SK-MEL-5 (cell line): Measurements from ENCODE around the gene SFT2D1. TPM values are rescaled to one million over a fixed set of nuclear protein-coding genes. Genes with fewer than 3 reads are reported as not detected.

Experiments
- DNase-seq: peaks from one replicate; pipeline ENCODE4 v3.0.0-alpha.2; 2016; ENCODE audit warnings: low read depth, low spot score
- in situ Hi-C: cut with HindIII; loops from 2 replicates; pipeline ENCODE4 v1.10.0; 2016; ENCODE audit warnings: low sequenced_read_pairs, high pct_unique_total_duplicates, low pct_unique_long_range_greater_than_20kb
- total RNA-seq: library from RNA; depleted of rRNA; stranded (reverse); fragments of >200 nt; shearing (Covaris generic); gene quantifications from 2 replicates; pipeline ENCODE4 v1.2.3, GENCODE V29; 2014

The SFT2D1 gene
- total RNA-seq, 1 experiment from 2014 or later, result 46.3 TPM

DNA sequence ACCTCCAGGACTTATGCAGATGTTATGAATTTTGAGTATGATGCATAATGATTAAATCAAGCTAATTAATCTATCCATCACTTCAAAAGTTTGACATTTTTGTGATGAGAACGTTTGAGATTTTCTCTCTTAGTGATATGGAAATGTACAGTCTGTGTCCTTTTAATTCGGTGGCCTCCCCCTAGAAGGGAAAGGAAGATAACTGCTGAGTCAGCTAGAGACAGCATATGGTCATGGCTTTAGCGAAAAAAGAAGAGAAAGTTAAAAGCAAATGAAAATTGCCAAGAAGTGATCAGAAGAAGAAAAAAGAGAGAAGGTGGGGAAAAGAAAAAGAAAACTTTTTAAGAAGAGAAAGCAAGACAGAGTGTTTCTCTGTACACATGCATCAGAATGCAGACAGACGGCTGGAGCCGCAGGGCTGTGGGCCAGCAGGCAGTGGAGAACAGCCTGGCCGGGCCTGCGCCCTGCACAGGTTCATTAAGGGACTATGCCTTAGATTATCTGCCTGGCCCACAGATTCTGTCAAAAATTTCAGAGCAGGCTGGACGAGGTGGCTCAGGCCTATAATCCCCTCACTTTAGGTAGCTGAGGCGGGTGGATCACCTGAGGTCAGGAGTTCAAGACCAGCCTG, 41.9 kb downstream of the SFT2D1 start:
- DNase-seq, result no peak
- in situ Hi-C loops, result no loop called here

DNA sequence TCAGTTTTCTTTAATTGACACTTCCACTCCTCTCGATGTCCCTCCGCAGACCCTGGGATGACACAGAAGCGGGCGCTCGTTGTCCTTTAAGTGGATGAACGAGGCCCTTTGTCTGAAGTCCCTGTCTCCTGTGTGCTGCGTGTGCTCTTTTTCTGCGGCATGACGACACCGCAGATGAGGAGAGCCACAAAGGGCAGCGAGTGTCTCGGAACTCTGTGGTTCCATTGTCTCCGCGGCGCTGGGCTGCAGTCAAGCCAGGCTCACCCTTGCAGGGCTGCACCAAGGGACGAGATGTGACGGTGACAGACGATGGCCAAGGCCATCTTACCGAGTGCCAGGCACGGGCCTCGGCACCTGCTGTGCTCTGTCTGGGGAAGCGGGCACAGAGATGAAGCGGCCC, 44.7 kb downstream of the SFT2D1 start:
- in situ Hi-C loops, result no loop called here
- no peak for DNase-seq

DNA sequence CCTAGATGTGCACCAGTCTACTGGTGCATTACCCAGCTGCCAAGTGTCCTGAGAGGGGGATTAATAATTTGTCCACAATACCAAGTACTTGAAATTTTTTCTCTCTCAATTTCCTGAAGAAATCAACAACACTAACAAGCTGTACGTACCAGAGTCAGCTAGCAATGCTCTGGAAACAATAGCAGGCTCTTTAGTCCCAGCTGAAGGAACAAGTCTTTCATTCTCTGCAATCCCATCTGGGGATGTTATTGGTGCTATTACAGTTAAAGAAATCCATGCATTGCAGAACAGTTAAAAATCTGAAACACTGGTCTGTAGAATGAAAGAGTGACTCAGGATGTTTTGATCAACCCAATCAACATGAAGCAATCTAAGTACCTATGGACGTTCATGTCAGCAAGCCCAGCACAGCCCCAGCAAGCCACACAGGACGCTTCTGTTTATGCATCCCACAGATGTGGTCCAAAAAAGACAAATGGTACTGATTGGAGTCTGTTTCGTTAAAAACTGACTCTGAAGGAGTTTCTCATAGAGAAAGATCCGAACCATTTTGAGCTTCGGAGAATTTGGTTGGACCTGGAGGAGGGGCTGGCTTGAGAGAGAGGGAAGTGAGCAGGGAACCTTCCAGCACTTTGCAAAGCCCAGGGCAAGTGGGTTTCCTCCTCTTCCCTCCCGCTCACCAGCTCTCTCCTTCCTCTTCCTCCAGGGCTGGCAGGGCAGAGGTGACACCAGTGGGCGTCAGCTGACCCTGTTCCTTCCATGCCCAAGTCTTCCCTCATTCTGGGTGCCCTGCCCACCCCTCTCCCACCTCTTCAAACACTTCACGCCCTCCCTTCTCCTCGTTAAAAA, 46.1 kb downstream of the SFT2D1 start:
- in situ Hi-C loops, result no loop called here
- no peak for DNase-seq

DNA sequence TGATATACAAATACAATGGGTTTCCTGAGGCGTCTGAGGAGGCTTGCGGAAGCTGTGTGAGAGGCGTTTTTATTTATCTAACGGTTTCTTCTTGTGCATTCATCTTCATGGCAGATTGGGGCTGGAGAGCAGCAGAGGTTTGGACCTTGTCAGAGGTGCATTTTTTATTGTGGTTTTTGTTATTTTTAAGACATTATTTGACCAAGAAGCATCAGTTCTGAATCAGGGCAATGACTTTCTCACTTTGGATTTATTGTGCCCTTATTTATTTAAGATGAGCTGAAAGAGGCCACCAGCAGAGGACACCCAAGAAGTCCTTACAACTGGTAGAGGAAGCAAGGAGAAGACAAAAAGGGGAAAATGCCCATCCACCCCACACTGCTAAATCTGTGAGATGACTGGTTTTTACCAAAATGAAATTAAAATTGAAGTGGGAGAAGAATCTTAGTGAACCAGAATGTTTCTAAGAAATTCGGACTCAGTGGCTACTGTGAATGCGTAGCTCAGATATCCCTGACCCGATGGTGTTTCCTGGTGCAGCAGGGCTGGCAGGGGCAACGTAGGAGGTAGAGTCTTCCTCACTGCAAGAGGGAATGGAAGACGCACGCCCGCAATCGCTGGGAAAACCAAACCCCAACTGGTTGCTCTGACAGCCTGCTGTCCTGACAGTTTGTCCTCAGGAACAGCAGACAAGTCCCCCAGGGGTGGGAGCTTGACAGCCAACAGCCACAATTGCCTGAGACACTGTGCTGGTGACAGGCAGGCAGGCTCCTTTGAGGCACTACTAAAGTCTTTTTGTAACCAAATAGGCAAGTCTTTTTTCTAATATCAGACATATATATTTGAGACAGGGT, 48.4 kb downstream of the SFT2D1 start:
- no peak for DNase-seq
- in situ Hi-C loops, result no loop called here

DNA sequence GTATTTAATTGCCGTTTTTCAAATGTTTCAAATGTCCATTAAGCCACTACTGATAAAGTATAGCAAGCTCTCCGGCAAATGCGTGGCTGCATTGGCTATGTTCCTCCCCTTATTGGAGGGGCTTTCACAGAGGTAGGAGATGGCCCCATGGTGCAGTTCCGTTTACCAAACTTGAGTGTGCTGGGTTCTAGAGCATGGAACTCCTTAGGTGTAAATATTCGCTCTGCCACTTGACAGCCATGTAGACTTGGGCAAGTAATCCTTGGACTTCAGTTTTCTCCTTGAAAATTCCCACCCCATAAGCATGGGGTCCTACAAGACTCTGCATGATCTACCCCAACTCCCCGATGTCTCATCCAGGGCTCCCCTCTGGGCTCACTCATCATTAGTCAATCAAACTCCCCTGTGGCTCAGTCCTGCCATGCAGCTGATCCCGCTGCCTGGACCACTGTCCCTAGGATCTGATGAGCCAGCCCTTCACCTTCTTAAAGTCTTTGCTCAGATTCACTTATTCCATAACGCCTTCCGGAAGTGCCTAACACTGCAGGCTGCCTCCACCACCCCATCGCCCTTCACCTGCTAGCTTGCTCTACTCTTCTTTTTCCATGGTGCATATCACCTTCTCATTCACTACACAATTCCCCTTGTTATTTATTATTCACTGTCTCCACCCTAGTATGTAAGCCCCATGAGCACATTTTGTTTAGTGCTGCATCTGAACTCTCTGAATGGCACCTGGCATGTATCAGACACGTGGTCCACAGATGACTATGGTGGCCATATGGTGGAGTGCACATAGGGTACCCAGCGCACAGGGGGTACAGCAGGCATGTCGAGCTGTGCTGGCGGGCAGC, 52.9 kb downstream of the SFT2D1 start:
- in situ Hi-C loops, result no loop called here
- no peak for DNase-seq

DNA sequence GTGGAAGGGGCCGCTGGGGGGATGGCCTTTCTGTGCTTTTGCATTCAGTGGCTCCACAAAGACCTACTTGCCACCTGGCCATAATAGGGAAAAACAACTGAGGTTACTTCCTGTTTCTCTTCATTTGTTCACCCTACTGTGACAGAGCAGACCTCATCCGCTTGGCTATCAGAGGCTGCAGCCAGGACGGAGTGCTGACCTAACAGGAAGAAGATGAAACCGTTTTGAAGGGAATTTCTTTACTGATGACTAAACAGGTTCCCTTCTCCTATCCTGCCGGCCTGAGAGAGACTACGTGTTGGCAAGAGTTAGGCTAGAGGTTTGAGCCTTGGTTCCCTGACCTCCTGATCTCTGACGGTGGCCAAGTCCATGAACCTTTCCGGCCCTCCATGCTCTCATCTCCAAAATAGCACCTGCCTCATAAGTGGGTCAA, 55.5 kb downstream of the SFT2D1 start:
- in situ Hi-C loops, result no loop called here
- DNase-seq, result no peak

DNA sequence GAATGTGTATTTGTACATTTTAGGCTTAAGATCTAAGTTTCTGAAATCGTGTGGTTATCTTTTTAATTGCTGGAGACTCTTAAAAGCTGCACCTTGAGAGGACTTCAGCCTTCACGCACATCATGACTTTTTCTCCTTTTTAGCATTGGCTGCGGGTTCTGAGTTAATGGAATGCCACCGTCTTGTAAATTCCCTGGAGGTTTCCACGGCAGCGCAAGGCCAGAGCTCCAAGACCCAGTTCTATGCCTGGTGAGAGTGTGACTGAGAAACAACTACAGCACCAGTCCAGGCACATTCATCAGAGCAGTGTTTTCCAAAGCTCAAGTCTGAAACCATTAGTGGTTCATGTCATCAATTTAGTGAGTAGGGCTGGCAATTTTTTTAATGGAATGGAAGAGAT, 57.1 kb downstream of the SFT2D1 start:
- in situ Hi-C loops, result no loop called here

DNA sequence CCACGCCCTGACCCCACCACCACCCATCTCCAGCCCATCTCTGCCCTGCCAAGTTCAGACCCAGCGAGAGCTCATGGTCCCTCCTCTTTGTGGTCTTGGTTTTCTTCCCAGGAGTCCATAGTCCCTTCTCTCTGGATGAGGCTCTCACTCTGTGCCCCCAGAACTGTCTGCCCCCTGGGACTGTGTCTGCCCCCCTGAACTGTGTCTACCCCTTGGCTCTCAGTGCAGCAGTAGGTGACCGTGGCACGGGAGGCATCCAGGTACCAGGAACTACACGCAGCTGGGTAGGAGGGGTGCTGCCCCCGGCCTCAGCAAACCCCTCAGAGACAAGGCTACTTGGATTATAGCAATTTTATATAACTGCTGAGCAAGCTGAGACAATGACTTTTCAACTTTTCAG, 57.7 kb downstream of the SFT2D1 start:
- DNase-seq, result no peak
- in situ Hi-C loops, result no loop called here

More for the DNA sequence above, 57.1 kb downstream of the SFT2D1 start:
- no peak for DNase-seq

DNA sequence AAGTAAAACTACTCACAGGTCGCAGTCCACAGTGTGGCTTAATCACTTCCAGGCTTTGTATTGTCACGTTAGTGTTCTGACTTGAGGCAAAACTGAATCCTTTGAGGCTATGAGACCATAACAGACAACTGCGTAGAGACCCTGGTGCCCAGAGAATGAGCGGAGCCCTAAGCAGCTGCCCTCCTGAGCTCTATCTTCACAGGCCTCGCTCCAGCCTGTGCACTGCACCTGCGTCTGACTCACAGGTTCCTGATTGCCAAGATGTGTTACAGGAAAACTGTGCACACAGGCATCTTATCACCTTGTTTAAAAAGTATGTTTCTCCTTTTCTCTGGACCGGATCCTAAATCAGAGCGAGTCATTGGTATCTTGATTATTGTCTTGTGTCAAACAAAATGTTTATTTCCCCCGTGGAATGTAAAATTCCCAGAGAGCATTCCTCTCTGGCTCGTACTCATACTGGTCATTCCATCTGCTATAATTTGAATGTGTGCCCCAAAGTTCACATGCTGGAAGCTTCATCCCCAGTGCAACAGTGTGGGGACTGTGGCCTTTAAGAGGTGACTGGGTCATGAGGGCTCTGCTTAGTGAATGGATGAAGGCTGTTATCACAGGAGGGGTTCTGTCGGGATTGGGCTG, 59.8 kb downstream of the SFT2D1 start:
- DNase-seq, result no peak
- in situ Hi-C loops, result no loop called here

DNA sequence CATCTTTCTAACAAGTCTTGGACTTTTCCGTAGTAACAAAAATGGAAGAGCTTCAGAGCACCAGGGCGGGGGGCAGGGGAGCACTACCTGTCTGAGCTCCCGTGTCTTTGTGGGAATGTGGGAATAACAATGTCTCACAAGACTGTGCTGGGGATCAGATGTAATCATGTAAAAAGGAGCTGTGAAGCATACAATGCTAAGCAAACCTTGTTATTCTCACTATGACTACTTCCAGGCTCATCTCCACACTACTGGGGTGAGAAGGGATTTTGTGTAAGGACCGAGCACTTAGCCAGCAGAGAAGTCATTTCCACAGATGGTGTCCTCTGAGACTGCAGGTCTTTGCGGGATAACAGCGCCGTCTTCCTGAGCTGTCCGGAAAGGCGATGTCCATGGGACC, 61.2 kb downstream of the SFT2D1 start:
- no peak for DNase-seq
- in situ Hi-C loops, result no loop called here

DNA sequence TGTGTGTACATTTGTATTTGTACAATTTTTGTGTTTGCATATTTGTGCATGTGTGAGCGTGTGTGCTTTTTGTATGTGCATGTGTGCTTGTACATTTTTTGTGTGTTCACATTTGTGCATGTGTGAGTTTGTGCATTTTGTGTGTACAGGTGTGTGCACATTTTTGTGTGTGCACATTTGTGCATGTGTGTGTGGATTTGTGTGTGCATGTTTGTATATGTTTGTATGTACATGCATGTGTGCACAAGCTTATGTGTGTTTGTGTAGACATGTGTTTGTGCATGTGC, 63.0 kb downstream of the SFT2D1 start:
- DNase-seq, result no peak
- in situ Hi-C loops, result no loop called here

DNA sequence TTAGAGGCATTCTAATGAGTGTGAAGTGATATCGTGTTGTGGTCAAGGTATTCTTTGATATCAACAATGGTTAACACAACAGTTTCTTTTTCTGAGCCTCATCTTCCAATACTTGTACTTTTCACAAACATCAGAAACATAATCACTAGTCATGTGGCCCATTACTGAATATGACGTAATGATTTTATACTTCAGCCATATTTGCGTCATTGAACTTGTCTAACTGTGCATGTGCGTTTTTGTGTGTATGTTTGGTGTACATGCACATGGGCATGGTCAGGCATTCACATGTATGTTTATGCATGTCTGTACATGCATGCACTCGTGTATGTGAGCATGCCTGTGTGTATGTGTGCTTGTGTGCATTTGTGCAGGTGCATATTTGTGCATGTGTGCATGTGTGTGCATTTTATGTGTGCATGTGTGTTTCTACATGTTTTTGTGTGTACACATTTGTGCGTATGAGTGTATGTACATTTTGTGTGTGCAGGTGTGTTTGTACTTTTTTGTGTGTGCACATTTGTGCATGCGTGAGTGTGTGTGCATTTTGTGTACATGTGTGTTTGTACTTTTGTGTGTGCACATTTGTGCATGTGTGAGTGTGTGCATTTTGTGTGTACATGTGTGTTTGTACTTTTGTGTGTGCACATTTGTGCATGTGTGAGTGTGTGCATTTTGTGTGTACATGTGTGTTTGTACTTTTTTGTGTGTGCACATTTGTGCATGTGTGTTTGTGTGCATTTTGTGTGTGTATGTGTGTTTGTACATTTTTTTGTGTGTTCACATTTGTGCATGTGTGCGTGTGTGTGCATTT, 63.6 kb downstream of the SFT2D1 start:
- in situ Hi-C loops, result no loop called here
- DNase-seq, result no peak

DNA sequence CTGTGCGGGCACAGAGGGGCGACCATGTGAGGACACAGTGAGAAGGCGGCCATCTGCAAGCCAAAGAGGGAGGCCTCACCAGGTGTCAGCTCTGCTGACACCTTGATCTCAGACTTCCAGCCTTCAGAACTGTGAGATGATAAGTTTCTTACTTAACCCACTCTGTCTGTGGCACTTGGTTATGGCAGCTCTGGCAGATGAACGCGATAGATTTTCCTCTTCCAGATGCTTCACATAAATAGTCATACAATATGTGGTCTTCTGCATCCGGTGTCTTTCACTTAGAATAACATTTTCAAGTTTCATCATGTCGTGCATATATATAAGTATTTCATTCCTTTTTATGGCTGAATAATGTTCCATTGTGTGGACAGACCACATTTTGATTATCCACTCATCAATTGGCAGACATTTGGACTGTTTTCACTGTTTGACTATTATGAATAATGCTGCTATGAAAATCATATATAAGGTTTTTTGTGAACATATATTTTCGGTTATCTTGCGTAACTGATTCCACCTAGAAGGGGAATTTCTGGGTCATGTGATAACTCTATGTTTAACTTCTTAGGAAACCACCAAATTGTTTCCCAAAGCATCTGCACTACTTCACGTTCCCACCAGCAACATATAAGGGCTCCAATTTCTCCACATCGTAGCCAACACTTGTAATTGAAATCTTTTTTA, 64.3 kb downstream of the SFT2D1 start:
- in situ Hi-C loops, result no loop called here
- DNase-seq, result no peak

DNA sequence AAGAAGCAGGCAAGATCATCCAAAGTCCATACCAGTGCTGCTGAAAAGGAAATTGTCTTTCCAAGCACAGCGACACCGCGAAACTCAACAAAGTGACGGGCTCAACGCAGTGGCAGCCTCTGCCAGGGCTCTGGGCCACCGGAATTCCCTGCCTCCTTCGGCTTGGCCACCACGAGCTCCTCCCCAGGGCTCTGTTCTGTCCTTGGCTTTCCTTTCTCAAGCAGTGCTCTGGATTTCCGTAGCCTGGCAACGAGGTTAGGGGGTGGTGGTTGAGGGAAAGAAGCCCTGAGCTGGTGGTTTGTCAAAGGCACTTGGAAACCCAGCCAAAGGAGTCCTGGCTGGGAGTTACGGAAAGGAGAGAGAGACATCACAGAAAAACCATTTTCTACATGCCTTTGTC, 65.3 kb downstream of the SFT2D1 start:
- in situ Hi-C loops, result no loop called here
- DNase-seq, result no peak

DNA sequence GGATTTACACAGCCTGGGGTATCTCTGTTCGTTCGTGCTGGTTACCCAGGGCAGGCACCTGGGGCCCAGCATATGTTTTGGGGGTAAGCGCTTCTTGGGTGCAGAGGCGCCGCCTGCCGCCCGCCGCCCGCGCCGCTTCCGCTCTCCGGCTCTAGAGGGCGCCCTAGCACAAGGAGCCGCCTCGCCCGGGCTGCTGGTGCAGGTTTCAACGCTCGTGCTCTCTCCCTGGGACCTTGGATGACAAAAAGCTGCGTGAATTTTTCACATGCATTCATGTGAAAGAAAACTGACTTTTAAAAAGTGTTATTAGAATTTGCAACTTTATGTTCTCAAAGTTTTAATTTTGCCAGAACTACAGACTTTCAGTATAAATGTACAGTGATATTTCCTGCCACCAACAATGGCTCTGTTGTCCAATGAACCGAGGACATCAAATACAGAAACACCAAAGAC, 66.6 kb downstream of the SFT2D1 start:
- DNase-seq, result peak; percentile 49
- in situ Hi-C loops, result no loop called here
